ENCODE measurements around the gene TOP2B.

TOP2B gene

GRCh38 chr3:25583343-25583742, 81.4 kb downstream of the TOP2B start:
- no peak for DNase-seq (ENCODE audit: low read depth)

GRCh38 chr3:25582242-25582641, 82.5 kb downstream of the TOP2B start:
- DNase-seq (ENCODE audit: low read depth): peak; percentile 99

- no peak for DNase-seq (ENCODE audit: low read depth)
Observed at GRCh38 chr3:25581823-25582222, 82.9 kb downstream of the TOP2B start.

- no peak for DNase-seq (ENCODE audit: low read depth)
Observed at GRCh38 chr3:25581335-25581734, 83.4 kb downstream of the TOP2B start.

- no peak for DNase-seq (ENCODE audit: low read depth)
Observed at GRCh38 chr3:25580534-25580933, 84.2 kb downstream of the TOP2B start.

GRCh38 chr3:25578059-25578458, 86.6 kb downstream of the TOP2B start:
- no peak for DNase-seq (ENCODE audit: low read depth)

GRCh38 chr3:25576831-25577454, 87.8 kb downstream of the TOP2B start:
- DNase-seq (ENCODE audit: low read depth): peak; percentile 19

- no peak for DNase-seq (ENCODE audit: low read depth)
Observed at GRCh38 chr3:25576146-25576545, 88.6 kb downstream of the TOP2B start.

GRCh38 chr3:25575001-25575400, 89.7 kb downstream of the TOP2B start:
- no peak for DNase-seq (ENCODE audit: low read depth)

- DNase-seq (ENCODE audit: low read depth): no peak
Observed at GRCh38 chr3:25574172-25574765, 90.4 kb downstream of the TOP2B start.

GRCh38 chr3:25573386-25574171, 91.1 kb downstream of the TOP2B start:
- DNase-seq (ENCODE audit: low read depth): peak; percentile 99

GRCh38 chr3:25572919-25573385, 91.8 kb downstream of the TOP2B start:
- peak; percentile 96 for DNase-seq (ENCODE audit: low read depth)

- no peak for DNase-seq (ENCODE audit: low read depth)
Observed at GRCh38 chr3:25572336-25572735, 92.4 kb downstream of the TOP2B start.

- no peak for DNase-seq (ENCODE audit: low read depth)
Observed at GRCh38 chr3:25571285-25571684, 93.4 kb downstream of the TOP2B start.

GRCh38 chr3:25568525-25569078, 96.1 kb downstream of the TOP2B start:
- no peak for DNase-seq (ENCODE audit: low read depth)

GRCh38 chr3:25567806-25568524, 96.7 kb downstream of the TOP2B start:
- no peak for DNase-seq (ENCODE audit: low read depth)

- DNase-seq (ENCODE audit: low read depth): peak; percentile 25
Observed at GRCh38 chr3:25567388-25567787, 97.3 kb downstream of the TOP2B start.

GRCh38 chr3:25566358-25566920, 98.3 kb downstream of the TOP2B start:
- no peak for DNase-seq (ENCODE audit: low read depth)

- DNase-seq (ENCODE audit: low read depth): no peak
Observed at GRCh38 chr3:25565807-25566206, 98.9 kb downstream of the TOP2B start.

- DNase-seq (ENCODE audit: low read depth): no peak
Observed at GRCh38 chr3:25564075-25564474, 100.6 kb downstream of the TOP2B start.

GRCh38 chr3:25563601-25564000, 101.1 kb downstream of the TOP2B start:
- DNase-seq (ENCODE audit: low read depth): peak; percentile 69

- peak; percentile 80 for DNase-seq (ENCODE audit: low read depth)
Observed at GRCh38 chr3:25558796-25559195, 105.9 kb downstream of the TOP2B start.

All from EH (cell line).